ENCODE data around the gene TMEM123.

TMEM123 gene

DNA sequence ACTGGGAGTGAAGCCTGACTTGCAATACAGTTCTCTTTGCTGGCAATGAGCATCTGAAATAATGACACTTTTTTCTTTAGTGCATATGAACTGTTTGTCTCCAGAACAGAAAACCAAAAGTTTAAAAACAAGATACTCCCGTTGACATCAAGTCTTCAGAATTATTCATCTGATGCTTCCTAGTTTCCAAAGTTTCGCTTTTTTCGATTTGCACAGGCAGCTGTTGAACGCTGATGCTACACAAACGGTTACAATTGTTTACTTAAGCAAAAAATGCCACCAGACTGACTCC, 106.2 kb downstream of the TMEM123 start:
- no peaks in the 10 kb centered on the region for H3K9me3 ChIP-seq (ENCODE audit: insufficient read depth, low read depth, low read length)
- peak overlapping the region; percentile 62 for H2AFZ ChIP-seq (ENCODE audit: insufficient read depth, low read length, poor library complexity)
- peaks cover 11% of the 10 kb centered on the region for H3K79me1 ChIP-seq (ENCODE audit: low read length)
- DNase-seq = peak in 1 of 2 donors; percentile 68
- H4K12ac ChIP-seq (ENCODE audit: low read depth, low read length) = peak overlapping the region; percentile 96
- no peaks in the 10 kb centered on the region for H3K4me1 ChIP-seq (ENCODE audit: control insufficient read depth in 1 of 2, insufficient read depth in 2 of 2, low read length in 2 of 2)
- peak overlapping the region; percentile 86 for H4K91ac ChIP-seq (ENCODE audit: low read depth, low read length)
- no peaks in the 10 kb centered on the region for H3K27me3 ChIP-seq (ENCODE audit: insufficient read depth, low read length)
- H4K8ac ChIP-seq (ENCODE audit: low read depth, low read length) = peak overlapping the region; percentile 80
- peak overlapping the region; percentile 75 for H3K4me2 ChIP-seq (ENCODE audit: low read length)
- H3K14ac ChIP-seq (ENCODE audit: low read length) = peak overlapping the region; percentile 73
- WGBS (ENCODE audit: extremely low coverage, insufficient coverage, insufficient read length) = no CpG with 5 or more reads among the region's 5 CpGs
- peak overlapping the region; percentile 66 for H3K18ac ChIP-seq (ENCODE audit: low read length)
- peak overlapping the region; percentile 16 for H3K4ac ChIP-seq (ENCODE audit: low read depth, low read length)
- H3K36me3 ChIP-seq (ENCODE audit: control insufficient read depth in 1 of 2, insufficient read depth in 2 of 2, low read length in 2 of 2) = peaks cover 0 to 3% of the 10 kb centered on the region in 2 experiments
- H3K23ac ChIP-seq (ENCODE audit: low read length) = no peak overlapping the region
- H2BK5ac ChIP-seq (ENCODE audit: low read depth, low read length, poor library complexity) = peak overlapping the region; percentile 64
- peak overlapping the region; percentile 78 for H3K4me3 ChIP-seq (ENCODE audit: low read depth, low read length)
- peak overlapping the region; percentile 90 for H2AK5ac ChIP-seq (ENCODE audit: low read length)
- peaks cover 10% of the 10 kb centered on the region for H3K79me2 ChIP-seq (ENCODE audit: control insufficient read depth, insufficient read depth, low read length, poor library complexity)
- peak overlapping the region; percentile 94 for H3K27ac ChIP-seq (ENCODE audit: low read depth, low read length)
- H2BK120ac ChIP-seq (ENCODE audit: insufficient read depth, low read length, poor library complexity) = peak overlapping the region; percentile 69
- H2BK12ac ChIP-seq (ENCODE audit: low read length) = no peak overlapping the region
- H3K9ac ChIP-seq (ENCODE audit: low read length) = peak overlapping the region; percentile 82
